GM23338 (cell line): ENCODE data around the gene DMRTB1. TPM values are rescaled to one million over a fixed set of nuclear protein-coding genes. Genes with fewer than 3 reads are reported as not detected.
"Not testable (repeated sequence)": the region's sequence is repeated elsewhere in the genome, so short reads cannot be mapped to it uniquely, and the experiment has no call there.

ENCODE experiments used
- ATAC-seq: fragments of 200-7000 bp; cut with Tn5 transposase; 3 replicates; pipeline ENCODE4 v1.9.1; 2020
- DNase-seq: peaks from one replicate; pipeline ENCODE4 v3.0.0-alpha.2; 2015; ENCODE audit warnings: low spot score
- H2AFZ ChIP-seq: fragments of 200-600 bp; sonication (generic); 2 replicates; pipeline ENCODE4 v1.8.0; 2016; ENCODE audit warnings: antibody characterized with exemption, mild to moderate bottlenecking, moderate library complexity
- H3F3A ChIP-seq: fragments of 200-600 bp; sonication (generic); replicated peaks from 2 replicates; pipeline ENCODE4 v1.8.0; 2017; ENCODE audit warnings: antibody characterized with exemption, mixed run types, low read depth
- H3K27ac ChIP-seq: fragments of 200-600 bp; sonication (generic); 2 replicates; pipeline ENCODE4 v1.6.1; 2016; ENCODE audit warnings: low read depth
- H3K27me3 ChIP-seq: fragments of 200-600 bp; sonication (generic); 2 replicates; pipeline ENCODE4 v1.8.0; 2016; ENCODE audit warnings: mild to moderate bottlenecking, mixed run types, moderate library complexity; ENCODE audit not compliant: insufficient read depth
- H3K36me3 ChIP-seq: fragments of 200-600 bp; sonication (generic); 2 replicates; pipeline ENCODE4 v1.8.0; 2016; ENCODE audit warnings: mild to moderate bottlenecking; ENCODE audit not compliant: insufficient read depth
- H3K4me1 ChIP-seq: fragments of 200-600 bp; sonication (generic); 2 replicates; pipeline ENCODE4 v1.8.0; 2016; ENCODE audit warnings: mild to moderate bottlenecking, moderate library complexity; ENCODE audit not compliant: insufficient read depth
- H3K4me2 ChIP-seq: fragments of 200-600 bp; sonication (generic); 2 replicates; pipeline ENCODE4 v1.7.1; 2017; ENCODE audit warnings: mixed run types
- H3K4me3 ChIP-seq: fragments of 200-600 bp; sonication (generic); 2 replicates; pipeline ENCODE4 v1.6.1; 2016; ENCODE audit warnings: mixed run types
- H3K79me2 ChIP-seq: fragments of 200-600 bp; sonication (generic); replicated peaks from 2 replicates; pipeline ENCODE4 v1.8.0; 2017; ENCODE audit warnings: mild to moderate bottlenecking; ENCODE audit not compliant: insufficient read depth
- H3K9me2 ChIP-seq: fragments of 200-600 bp; sonication (generic); 2 replicates; pipeline ENCODE4 v1.8.0; 2017; ENCODE audit not compliant: insufficient read depth
- H4K20me1 ChIP-seq: fragments of 200-600 bp; sonication (generic); replicated peaks from 2 replicates; pipeline ENCODE4 v1.8.0; 2017; ENCODE audit warnings: mild to moderate bottlenecking; ENCODE audit not compliant: insufficient read depth
- H3K27ac Mint-ChIP-seq: 2 replicates; pipeline ENCODE4 v1.8.0; 2020; ENCODE audit warnings: inconsistent platforms, mild to moderate bottlenecking, moderate library complexity, mixed read lengths
- H3K27me3 Mint-ChIP-seq: 3 replicates; pipeline ENCODE4 v1.8.0; 2022; ENCODE audit warnings: low read depth, mild to moderate bottlenecking, moderate library complexity, mixed read lengths, inconsistent platforms; ENCODE audit not compliant: insufficient read depth, poor library complexity
- H3K36me3 Mint-ChIP-seq: 3 replicates; pipeline ENCODE4 v1.8.0; 2021; ENCODE audit warnings: low read depth, mild to moderate bottlenecking, inconsistent platforms, moderate library complexity, mixed read lengths
- H3K4me1 Mint-ChIP-seq: 3 replicates; pipeline ENCODE4 v1.8.0; 2020; ENCODE audit warnings: mild to moderate bottlenecking, inconsistent platforms, mixed read lengths
- H3K4me3 Mint-ChIP-seq: 3 replicates; pipeline ENCODE4 v1.8.0; 2021; ENCODE audit warnings: moderate library complexity, mild to moderate bottlenecking, inconsistent platforms, mixed read lengths
- H3K9me3 Mint-ChIP-seq: 3 replicates; pipeline ENCODE4 v1.8.0; 2020; ENCODE audit warnings: moderate library complexity, mild to moderate bottlenecking, inconsistent platforms, mixed read lengths
- NANOG ChIP-seq: IDR thresholded peaks from 2 replicates; pipeline ENCODE4 v1.6.1; 2016; ENCODE audit warnings: antibody characterized with exemption, borderline replicate concordance
- ZNF114 ChIP-seq: fragments of 250-450 bp; sonication (Bioruptor Pico); IDR thresholded peaks from 2 replicates; pipeline ENCODE4 v1.5.0; 2020; ENCODE audit warnings: mild to moderate bottlenecking, moderate library complexity
- polyA plus RNA-seq: library from polyadenylated mRNA; unstranded; fragments of >200 nt; fragmentation: Nextera tagmentation; extraction: Ambion mirVana; gene quantifications from 2 replicates; pipeline ENCODE4 v1.2.1, GENCODE V29; 2016
- total RNA-seq: library from RNA; depleted of rRNA; stranded (reverse); fragments of >200 nt; shearing (Covaris generic); gene quantifications from 2 replicates; pipeline ENCODE4 v1.2.3, GENCODE V29; 2014
- TF ChIP-seq, protein P1 (sequence below): fragments of 250-450 bp; sonication (Bioruptor Pico); IDR thresholded peaks from 2 replicates; pipeline ENCODE4 v1.5.0; 2020; ENCODE audit warnings: mild to moderate bottlenecking, moderate library complexity

DMRTB1 gene
- total and polyA plus RNA-seq, 2 experiments from 2014 or later, result 0.27 to 1.2 TPM

DNA sequence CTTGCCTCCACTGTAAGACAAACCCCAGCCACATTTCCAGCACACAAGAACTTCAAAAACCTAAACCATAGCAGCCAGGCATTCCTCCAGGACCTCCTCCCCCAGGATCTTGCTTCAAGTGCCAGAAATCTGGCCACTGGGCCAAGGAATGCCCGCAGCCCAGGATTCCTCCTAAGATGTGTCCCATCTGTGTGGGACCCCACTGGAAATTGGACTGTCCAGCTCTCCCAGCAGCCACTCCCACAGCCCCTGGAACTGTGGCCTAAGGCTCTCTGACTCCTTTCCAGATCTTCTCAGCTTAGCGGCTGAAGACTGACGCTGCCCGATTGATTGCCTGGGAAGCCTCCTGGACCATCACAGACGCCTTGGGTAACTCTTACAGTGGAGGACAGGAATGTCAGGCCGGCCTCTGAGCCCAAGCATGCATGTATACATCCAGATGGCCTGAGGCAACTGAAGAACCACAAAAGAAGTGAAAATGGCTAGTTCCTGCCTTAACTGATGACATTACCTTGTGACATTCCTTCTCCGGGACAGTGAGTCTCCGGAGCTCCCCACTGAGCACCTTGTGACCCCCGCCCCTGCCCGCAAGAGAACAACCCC lies 24.7 kb upstream of the DMRTB1 start:
- peak overlapping the region; percentile 55 for H3K4me3 Mint-ChIP-seq
- not testable (repeated sequence) for H3F3A ChIP-seq, H3K36me3 ChIP-seq, H3K4me2 ChIP-seq, H3K79me2 ChIP-seq, H4K20me1 ChIP-seq, H3K4me3 ChIP-seq, H3K27me3 ChIP-seq, H2AFZ ChIP-seq, H3K9me2 ChIP-seq
- peak; percentile 36 for DNase-seq
- H3K9me3 Mint-ChIP-seq, result peaks cover 24% of the 10 kb centered on the region
- Histone ChIP-seq H3K27ac (peak overlapping the region; percentile 94), H3K4me1 (peaks cover 27% of the 10 kb centered on the region)
- H3K4me1 Mint-ChIP-seq, result peaks cover 77% of the 10 kb centered on the region
- TF ChIP-seq ZNF114 (CRISPR knock-in tag), result peak; percentile 67; the same call in 1 of the 2 replicates
- TF ChIP-seq, protein P1, sequence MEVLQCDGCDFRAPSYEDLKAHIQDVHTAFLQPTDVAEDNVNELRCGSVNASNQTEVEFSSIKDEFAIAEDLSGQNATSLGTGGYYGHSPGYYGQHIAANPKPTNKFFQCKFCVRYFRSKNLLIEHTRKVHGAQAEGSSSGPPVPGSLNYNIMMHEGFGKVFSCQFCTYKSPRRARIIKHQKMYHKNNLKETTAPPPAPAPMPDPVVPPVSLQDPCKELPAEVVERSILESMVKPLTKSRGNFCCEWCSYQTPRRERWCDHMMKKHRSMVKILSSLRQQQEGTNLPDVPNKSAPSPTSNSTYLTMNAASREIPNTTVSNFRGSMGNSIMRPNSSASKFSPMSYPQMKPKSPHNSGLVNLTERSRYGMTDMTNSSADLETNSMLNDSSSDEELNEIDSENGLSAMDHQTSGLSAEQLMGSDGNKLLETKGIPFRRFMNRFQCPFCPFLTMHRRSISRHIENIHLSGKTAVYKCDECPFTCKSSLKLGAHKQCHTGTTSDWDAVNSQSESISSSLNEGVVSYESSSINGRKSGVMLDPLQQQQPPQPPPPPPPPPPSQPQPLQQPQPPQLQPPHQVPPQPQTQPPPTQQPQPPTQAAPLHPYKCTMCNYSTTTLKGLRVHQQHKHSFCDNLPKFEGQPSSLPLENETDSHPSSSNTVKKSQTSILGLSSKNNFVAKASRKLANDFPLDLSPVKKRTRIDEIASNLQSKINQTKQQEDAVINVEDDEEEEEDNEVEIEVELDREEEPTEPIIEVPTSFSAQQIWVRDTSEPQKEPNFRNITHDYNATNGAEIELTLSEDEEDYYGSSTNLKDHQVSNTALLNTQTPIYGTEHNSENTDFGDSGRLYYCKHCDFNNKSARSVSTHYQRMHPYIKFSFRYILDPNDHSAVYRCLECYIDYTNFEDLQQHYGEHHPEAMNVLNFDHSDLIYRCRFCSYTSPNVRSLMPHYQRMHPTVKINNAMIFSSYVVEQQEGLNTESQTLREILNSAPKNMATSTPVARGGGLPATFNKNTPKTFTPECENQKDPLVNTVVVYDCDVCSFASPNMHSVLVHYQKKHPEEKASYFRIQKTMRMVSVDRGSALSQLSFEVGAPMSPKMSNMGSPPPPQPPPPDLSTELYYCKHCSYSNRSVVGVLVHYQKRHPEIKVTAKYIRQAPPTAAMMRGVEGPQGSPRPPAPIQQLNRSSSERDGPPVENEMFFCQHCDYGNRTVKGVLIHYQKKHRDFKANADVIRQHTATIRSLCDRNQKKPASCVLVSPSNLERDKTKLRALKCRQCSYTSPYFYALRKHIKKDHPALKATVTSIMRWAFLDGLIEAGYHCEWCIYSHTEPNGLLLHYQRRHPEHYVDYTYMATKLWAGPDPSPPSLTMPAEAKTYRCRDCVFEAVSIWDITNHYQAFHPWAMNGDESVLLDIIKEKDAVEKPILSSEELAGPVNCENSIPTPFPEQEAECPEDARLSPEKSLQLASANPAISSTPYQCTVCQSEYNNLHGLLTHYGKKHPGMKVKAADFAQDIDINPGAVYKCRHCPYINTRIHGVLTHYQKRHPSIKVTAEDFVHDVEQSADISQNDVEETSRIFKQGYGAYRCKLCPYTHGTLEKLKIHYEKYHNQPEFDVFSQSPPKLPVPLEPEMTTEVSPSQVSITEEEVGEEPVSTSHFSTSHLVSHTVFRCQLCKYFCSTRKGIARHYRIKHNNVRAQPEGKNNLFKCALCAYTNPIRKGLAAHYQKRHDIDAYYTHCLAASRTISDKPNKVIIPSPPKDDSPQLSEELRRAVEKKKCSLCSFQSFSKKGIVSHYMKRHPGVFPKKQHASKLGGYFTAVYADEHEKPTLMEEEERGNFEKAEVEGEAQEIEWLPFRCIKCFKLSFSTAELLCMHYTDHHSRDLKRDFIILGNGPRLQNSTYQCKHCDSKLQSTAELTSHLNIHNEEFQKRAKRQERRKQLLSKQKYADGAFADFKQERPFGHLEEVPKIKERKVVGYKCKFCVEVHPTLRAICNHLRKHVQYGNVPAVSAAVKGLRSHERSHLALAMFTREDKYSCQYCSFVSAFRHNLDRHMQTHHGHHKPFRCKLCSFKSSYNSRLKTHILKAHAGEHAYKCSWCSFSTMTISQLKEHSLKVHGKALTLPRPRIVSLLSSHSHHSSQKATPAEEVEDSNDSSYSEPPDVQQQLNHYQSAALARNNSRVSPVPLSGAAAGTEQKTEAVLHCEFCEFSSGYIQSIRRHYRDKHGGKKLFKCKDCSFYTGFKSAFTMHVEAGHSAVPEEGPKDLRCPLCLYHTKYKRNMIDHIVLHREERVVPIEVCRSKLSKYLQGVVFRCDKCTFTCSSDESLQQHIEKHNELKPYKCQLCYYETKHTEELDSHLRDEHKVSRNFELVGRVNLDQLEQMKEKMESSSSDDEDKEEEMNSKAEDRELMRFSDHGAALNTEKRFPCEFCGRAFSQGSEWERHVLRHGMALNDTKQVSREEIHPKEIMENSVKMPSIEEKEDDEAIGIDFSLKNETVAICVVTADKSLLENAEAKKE (CRISPR knock-in tag), result peak; percentile 93
- H3K36me3 Mint-ChIP-seq, result peaks cover 26% of the 10 kb centered on the region
- ATAC-seq, result peak; percentile 47
- peak overlapping the region; percentile 99 for H3K27ac Mint-ChIP-seq
- peaks cover 21% of the 10 kb centered on the region for H3K27me3 Mint-ChIP-seq

DNA sequence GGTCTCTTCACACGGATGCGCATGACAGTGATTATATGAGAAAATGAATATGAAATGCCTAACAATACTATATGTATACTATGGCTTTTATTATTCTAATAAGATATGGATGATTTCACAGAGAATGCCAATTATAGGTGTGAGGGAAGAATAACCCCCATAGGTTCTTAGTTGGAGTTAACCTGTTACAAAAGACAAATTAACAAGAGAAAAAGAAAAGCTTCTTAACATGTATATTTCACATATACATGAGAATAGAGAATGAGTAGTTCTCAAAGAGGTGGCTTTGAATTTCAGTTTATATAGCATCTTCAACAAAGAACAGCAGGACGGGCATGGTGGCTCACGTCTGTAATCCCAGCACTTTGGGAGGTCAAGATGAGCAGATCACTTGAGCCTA lies 24.0 kb upstream of the DMRTB1 start:
- no peak overlapping the region for H3K4me2 ChIP-seq
- no peaks in the 10 kb centered on the region for H3K79me2 ChIP-seq
- ATAC-seq (peak; percentile 40), DNase-seq (peak; percentile 34)
- 0 out of 2 replicates have a peak, but pooled peaks cover 4% of the 10 kb centered on the region for H3K9me2 ChIP-seq
- peaks cover 23% of the 10 kb centered on the region for H3K27me3 Mint-ChIP-seq
- no peak overlapping the region for H3K4me3 ChIP-seq
- H3K27ac ChIP-seq, result peak overlapping the region; percentile 94
- peaks cover 8% of the 10 kb centered on the region; the same call in 1 of the 2 replicates for H3F3A ChIP-seq
- peak overlapping the region; percentile 99 for H3K27ac Mint-ChIP-seq
- H3K36me3 ChIP-seq, result 0 out of 2 replicates have a peak, but pooled peaks cover 4% of the 10 kb centered on the region
- H3K4me1 Mint-ChIP-seq, result peaks cover 70% of the 10 kb centered on the region
- peaks cover 28% of the 10 kb centered on the region for H3K36me3 Mint-ChIP-seq
- H2AFZ ChIP-seq, result no peak overlapping the region
- TF ChIP-seq NANOG (peak; percentile 24; the same call in 1 of the 2 replicates), ZNF114 (CRISPR knock-in tag) (no peak)
- no peaks in the 10 kb centered on the region for H4K20me1 ChIP-seq
- peak overlapping the region; percentile 55; the same call in 2 of the 3 replicates for H3K4me3 Mint-ChIP-seq
- no peaks in the 10 kb centered on the region for H3K27me3 ChIP-seq
- H3K4me1 ChIP-seq, result peaks cover 20% of the 10 kb centered on the region
- H3K9me3 Mint-ChIP-seq, result peaks cover 24% of the 10 kb centered on the region
